SU-DHL-6 (cell line): Measurements from ENCODE around the gene RPS3.

Experiments used
- CTCF ChIP-seq: fragments of 200-600 bp; sonication (generic); IDR thresholded peaks from one replicate; pipeline ENCODE4 v1.5.1; 2017; ENCODE audit warnings: antibody characterized with exemption, mild to moderate bottlenecking, low read length, moderate library complexity; ENCODE audit not compliant: insufficient read depth, poor library complexity, severe bottlenecking
- EZH2phosphoT487 ChIP-seq: fragments of 200-600 bp; sonication (generic), shearing (Covaris generic); conservative IDR thresholded peaks from 2 replicates; pipeline ENCODE4 v1.6.1; 2018; ENCODE audit warnings: mild to moderate bottlenecking, antibody characterized with exemption, low read length, moderate library complexity, mixed read lengths

GRCh38 chr11:75403983-75404658 is 4.8 kb downstream of the RPS3 start:
- no peak for TF ChIP-seq CTCF
- TF ChIP-seq EZH2phosphoT487 = no peak
